ENCODE data around the gene MAPK13. TPM values are rescaled to one million over a fixed set of nuclear protein-coding genes. Genes with fewer than 3 reads are reported as not detected.

The MAPK13 gene
- total RNA-seq, 4 donors from 2014 or later = 0.26 to 10.9 (median 3.0) TPM

DNA sequence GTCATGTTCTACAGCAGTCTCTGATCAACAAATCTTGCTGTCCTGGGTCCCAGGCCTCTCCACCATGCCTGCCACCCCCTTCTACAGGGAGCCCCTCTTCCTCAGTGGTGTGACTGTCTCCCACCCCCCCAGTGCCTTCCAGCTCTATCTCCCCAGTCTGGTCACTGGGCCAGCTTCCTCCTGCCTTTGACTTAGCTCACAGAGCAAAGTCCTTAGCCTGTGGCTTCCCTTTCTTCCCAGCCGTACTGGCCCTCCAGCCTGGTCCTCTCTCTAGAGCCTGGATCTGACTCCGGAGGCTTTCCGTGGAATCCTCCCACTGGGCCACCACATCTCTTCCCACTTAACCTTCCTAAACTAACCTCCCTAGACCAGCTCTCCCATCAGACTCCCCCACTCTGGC, 17.0 kb downstream of the MAPK13 start:
- H3K27ac ChIP-seq = no peak overlapping the region

DNA sequence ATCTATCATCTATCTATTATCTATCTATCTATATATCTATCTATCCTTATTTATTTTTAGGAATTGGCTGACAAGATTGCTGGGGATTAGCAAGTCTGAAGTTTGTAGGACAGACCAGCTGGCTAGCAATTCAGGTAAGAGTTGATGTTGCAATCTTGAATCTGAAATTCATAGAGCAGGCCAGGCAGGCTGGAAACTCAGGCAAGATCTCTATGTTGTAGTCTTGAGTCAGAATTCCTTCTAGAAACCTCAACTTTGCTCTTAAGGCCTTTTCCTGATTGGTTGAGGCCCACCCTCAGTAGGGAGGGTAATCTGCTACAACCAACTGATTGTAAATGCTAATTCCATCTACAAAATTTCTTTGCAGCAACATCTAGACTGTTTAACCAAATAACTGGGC, 19.2 kb downstream of the MAPK13 start:
- intact Hi-C loops (cut with DNase I; ENCODE audit: low total_unique reads) = no loop called here
- no peak for DNase-seq
- Histone ChIP-seq H3K4me1 (no peaks in the 10 kb centered on the region), H3K9me3 (no peaks in the 10 kb centered on the region), H3K4me3 (no peak overlapping the region), H3K36me3 (no peaks in the 10 kb centered on the region), H3K27ac (peak overlapping the region in 1 of 2 donors; percentile 45), H3K27me3 (no peaks in the 10 kb centered on the region)
- TF ChIP-seq, protein P1, sequence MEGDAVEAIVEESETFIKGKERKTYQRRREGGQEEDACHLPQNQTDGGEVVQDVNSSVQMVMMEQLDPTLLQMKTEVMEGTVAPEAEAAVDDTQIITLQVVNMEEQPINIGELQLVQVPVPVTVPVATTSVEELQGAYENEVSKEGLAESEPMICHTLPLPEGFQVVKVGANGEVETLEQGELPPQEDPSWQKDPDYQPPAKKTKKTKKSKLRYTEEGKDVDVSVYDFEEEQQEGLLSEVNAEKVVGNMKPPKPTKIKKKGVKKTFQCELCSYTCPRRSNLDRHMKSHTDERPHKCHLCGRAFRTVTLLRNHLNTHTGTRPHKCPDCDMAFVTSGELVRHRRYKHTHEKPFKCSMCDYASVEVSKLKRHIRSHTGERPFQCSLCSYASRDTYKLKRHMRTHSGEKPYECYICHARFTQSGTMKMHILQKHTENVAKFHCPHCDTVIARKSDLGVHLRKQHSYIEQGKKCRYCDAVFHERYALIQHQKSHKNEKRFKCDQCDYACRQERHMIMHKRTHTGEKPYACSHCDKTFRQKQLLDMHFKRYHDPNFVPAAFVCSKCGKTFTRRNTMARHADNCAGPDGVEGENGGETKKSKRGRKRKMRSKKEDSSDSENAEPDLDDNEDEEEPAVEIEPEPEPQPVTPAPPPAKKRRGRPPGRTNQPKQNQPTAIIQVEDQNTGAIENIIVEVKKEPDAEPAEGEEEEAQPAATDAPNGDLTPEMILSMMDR (IDR thresholded peaks at IDR 0.05) = no peak
- TF ChIP-seq POLR2A (IDR thresholded peaks at IDR 0.05) = no peak

More for the DNA sequence above, 17.0 kb downstream of the MAPK13 start:
- Histone ChIP-seq H3K4me1 (no peaks in the 10 kb centered on the region), H3K9me3 (no peaks in the 10 kb centered on the region), H3K36me3 (no peaks in the 10 kb centered on the region), H3K27me3 (no peaks in the 10 kb centered on the region), H3K4me3 (no peak overlapping the region)
- no peak for DNase-seq
- intact Hi-C loops (cut with DNase I; ENCODE audit: low total_unique reads) = no loop called here
- no peak for TF ChIP-seq POLR2A (IDR thresholded peaks at IDR 0.05)
- TF ChIP-seq, protein P1 (IDR thresholded peaks at IDR 0.05) = no peak

DNA sequence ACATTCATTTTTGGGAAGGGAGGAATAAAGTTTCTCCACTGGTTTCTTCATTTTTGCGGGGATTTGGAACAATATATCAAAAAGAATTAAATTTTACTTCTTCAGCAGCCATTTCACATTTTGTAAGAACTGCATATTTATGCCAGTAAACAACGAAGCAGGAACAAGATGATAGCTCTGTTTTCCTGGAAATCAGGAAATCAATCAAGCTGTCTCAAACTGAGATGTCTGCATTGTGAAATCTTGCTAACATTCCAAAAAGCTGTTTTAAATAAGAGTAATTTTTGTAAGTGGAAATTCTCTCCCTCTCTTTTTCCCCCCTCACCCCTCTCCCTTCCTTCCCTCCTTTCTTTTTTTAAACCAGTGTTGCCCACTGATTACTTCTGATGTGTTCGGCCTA, 20.0 kb downstream of the MAPK13 start:
- no peak for DNase-seq
- Histone ChIP-seq H3K4me3 (no peak overlapping the region), H3K36me3 (no peaks in the 10 kb centered on the region), H3K4me1 (no peaks in the 10 kb centered on the region), H3K27ac (peak overlapping the region in 1 of 2 donors; percentile 45), H3K9me3 (no peaks in the 10 kb centered on the region), H3K27me3 (no peaks in the 10 kb centered on the region)
- TF ChIP-seq, protein P1 (IDR thresholded peaks at IDR 0.05) = no peak
- TF ChIP-seq POLR2A (IDR thresholded peaks at IDR 0.05) = no peak
- intact Hi-C loops (cut with DNase I; ENCODE audit: low total_unique reads) = no loop called here

DNA sequence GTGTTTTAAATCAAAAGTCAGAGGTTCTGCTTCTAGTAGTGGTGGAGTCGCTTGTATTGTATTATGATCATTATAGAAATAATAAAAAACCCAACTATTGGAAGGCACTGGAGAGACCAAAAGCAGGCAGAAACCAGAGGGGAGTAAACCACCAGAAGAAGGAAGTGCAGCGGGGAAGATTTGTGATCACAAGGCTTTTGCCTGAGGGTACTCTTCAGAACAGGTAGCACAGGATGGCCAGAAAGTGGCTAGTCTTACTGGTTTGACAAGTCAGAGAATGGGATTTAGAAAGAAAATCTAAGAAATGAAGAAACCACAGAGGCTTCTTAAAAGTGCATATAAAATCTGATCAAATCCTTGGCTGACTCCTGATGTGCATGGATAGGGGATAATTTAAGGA, 24.0 kb downstream of the MAPK13 start:
- H3K27me3 ChIP-seq = no peaks in the 10 kb centered on the region
- intact Hi-C loops (cut with DNase I; ENCODE audit: low total_unique reads) = no loop called here
- no peak overlapping the region for H3K4me3 ChIP-seq
- H3K36me3 ChIP-seq = no peaks in the 10 kb centered on the region
- no peaks in the 10 kb centered on the region for H3K9me3 ChIP-seq
- no peak for DNase-seq
- no peaks in the 10 kb centered on the region for H3K4me1 ChIP-seq
- H3K27ac ChIP-seq = no peak overlapping the region
- no peak for TF ChIP-seq POLR2A (IDR thresholded peaks at IDR 0.05)
- TF ChIP-seq, protein P1 (IDR thresholded peaks at IDR 0.05) = no peak

DNA sequence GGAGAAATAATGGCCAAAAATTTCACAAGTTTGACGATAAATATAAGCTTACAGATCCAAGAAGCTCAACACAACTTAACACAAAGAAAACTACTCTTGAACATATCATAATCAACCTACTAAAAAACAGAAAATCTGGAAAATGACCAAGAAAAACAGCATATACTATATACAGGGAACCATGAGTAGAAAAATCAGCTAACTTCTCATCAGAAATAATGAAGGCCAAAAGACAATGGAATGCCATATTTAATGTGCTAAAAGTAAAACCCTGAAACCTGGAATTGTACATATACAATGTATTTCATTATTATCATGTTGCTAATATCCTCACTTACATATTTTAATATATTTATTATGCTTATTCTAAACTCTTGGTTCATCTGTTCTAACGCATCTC, 25.3 kb downstream of the MAPK13 start:
- TF ChIP-seq, protein P1 (IDR thresholded peaks at IDR 0.05) = no peak
- TF ChIP-seq POLR2A (IDR thresholded peaks at IDR 0.05) = no peak
- intact Hi-C loops (cut with DNase I; ENCODE audit: low total_unique reads) = no loop called here
- no peak overlapping the region for H3K27ac ChIP-seq
- H3K4me1 ChIP-seq = no peaks in the 10 kb centered on the region
- no peak for DNase-seq
- H3K4me3 ChIP-seq = no peak overlapping the region
- H3K9me3 ChIP-seq = no peaks in the 10 kb centered on the region
- H3K27me3 ChIP-seq = no peaks in the 10 kb centered on the region
- H3K36me3 ChIP-seq = no peaks in the 10 kb centered on the region

Data from uterus (tissue), 4 donors.